Measurements from ENCODE around the gene MALSU1. TPM values are rescaled to one million over a fixed set of nuclear protein-coding genes. Genes with fewer than 3 reads are reported as not detected.

MALSU1 gene
- polyA plus RNA-seq, 1 of the 3 experiments (the other 2 are of a cell fraction) = 102 TPM

DNA sequence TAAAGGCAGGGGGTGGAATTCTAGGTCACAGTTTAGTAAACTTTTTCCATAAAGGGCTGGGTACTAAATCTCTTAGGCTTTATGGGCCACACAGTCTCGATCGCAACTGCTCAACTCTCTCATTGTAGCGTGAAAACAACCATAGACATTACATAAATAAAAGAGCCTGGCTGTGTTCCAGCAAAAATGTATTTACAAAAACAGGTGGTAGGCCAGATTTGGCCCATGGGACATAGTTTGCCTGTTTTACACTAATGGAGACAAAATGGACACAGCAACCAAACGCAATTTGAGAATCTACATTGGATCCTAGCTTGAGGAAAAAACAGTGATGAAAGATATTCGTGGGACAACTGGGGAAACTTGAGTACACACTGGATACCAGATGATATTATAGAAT, 23.2 kb upstream of the MALSU1 start:
- Histone ChIP-seq H3K4me1 (ENCODE audit: control insufficient read depth in 1 of 2, insufficient read depth in 2 of 2, low read depth in 1 of 2, low read length in 1 of 2) (peaks cover 5 to 9% of the 10 kb centered on the region in 2 experiments), H3K9me2 (no peaks in the 10 kb centered on the region), H3K4me2 (no peak overlapping the region), H2AFZ (ENCODE audit: low read depth) (no peak overlapping the region), H3F3A (replicated peaks; ENCODE audit: insufficient read depth) (no peaks in the 10 kb centered on the region), H4K20me1 (ENCODE audit: insufficient read depth) (no peaks in the 10 kb centered on the region), H3K4me3 (ENCODE audit: low read depth in 2 of 2, low read length in 1 of 2) (no peak overlapping the region), H3K9ac (no peak overlapping the region), H3K27me3 (ENCODE audit: insufficient read depth) (no peaks in the 10 kb centered on the region), H3K79me2 (ENCODE audit: insufficient read depth) (no peaks in the 10 kb centered on the region), H3K36me3 (replicated peaks in 1 of 2; ENCODE audit: control insufficient read depth in 1 of 2, insufficient read depth in 2 of 2, low read length in 1 of 2) (no peaks in the 10 kb centered on the region), H3K27ac (ENCODE audit: low read depth in 2 of 2, low read length in 1 of 2) (no peak overlapping the region), H3K9me3 (no peaks in the 10 kb centered on the region)
- CTCF ChIA-PET = interaction anchor here (0.8 to 18.9 kb wide), 29 partner anchors 13 to 271 kb away, joined by 3 to 359 read pairs (median 5); partner anchors contain the start of genes GPNMB, MALSU1 and NUP42
- no peak for TF ChIP-seq TEAD4 (IDR thresholded peaks at IDR 0.05; ENCODE audit: borderline replicate concordance, insufficient read depth)
- no peak for TF ChIP-seq RAD21 (IDR thresholded peaks at IDR 0.05; ENCODE audit: low read length)
- no peak for TF ChIP-seq RFX5 (IDR thresholded peaks at IDR 0.05; ENCODE audit: low read length)
- no peak for TF ChIP-seq GATA2 (CRISPR knock-in tag; IDR thresholded peaks at IDR 0.05)
- TF ChIP-seq TAF1 (IDR thresholded peaks at IDR 0.05; ENCODE audit: borderline replicate concordance, low read depth, low read length) = no peak
- TF ChIP-seq FOSL2 (IDR thresholded peaks at IDR 0.05; ENCODE audit: borderline replicate concordance, low read depth) = no peak
- no peak for TF ChIP-seq RXRA (IDR thresholded peaks at IDR 0.05; ENCODE audit: borderline replicate concordance, low read depth)
- no peak for TF ChIP-seq CHD2 (IDR thresholded peaks at IDR 0.05; ENCODE audit: low read length, partially characterized antibody)
- no peak for TF ChIP-seq EP300 (IDR thresholded peaks at IDR 0.05; ENCODE audit: borderline replicate concordance in 1 of 2, low read depth in 1 of 2, low read length in 1 of 2)
- no peak for TF ChIP-seq MEF2A (IDR thresholded peaks at IDR 0.05; ENCODE audit: borderline replicate concordance, low read depth)
- TF ChIP-seq RCOR1 (IDR thresholded peaks at IDR 0.05; ENCODE audit: low read length) = no peak
- TF ChIP-seq JUND (IDR thresholded peaks at IDR 0.05) = no peak
- no peak for TF ChIP-seq YY1 (IDR thresholded peaks at IDR 0.05; ENCODE audit: low read depth)
- TF ChIP-seq, protein P1, sequence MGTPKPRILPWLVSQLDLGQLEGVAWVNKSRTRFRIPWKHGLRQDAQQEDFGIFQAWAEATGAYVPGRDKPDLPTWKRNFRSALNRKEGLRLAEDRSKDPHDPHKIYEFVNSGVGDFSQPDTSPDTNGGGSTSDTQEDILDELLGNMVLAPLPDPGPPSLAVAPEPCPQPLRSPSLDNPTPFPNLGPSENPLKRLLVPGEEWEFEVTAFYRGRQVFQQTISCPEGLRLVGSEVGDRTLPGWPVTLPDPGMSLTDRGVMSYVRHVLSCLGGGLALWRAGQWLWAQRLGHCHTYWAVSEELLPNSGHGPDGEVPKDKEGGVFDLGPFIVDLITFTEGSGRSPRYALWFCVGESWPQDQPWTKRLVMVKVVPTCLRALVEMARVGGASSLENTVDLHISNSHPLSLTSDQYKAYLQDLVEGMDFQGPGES (IDR thresholded peaks at IDR 0.05; ENCODE audit: low read depth, low read length) = no peak
- TF ChIP-seq, protein P2, sequence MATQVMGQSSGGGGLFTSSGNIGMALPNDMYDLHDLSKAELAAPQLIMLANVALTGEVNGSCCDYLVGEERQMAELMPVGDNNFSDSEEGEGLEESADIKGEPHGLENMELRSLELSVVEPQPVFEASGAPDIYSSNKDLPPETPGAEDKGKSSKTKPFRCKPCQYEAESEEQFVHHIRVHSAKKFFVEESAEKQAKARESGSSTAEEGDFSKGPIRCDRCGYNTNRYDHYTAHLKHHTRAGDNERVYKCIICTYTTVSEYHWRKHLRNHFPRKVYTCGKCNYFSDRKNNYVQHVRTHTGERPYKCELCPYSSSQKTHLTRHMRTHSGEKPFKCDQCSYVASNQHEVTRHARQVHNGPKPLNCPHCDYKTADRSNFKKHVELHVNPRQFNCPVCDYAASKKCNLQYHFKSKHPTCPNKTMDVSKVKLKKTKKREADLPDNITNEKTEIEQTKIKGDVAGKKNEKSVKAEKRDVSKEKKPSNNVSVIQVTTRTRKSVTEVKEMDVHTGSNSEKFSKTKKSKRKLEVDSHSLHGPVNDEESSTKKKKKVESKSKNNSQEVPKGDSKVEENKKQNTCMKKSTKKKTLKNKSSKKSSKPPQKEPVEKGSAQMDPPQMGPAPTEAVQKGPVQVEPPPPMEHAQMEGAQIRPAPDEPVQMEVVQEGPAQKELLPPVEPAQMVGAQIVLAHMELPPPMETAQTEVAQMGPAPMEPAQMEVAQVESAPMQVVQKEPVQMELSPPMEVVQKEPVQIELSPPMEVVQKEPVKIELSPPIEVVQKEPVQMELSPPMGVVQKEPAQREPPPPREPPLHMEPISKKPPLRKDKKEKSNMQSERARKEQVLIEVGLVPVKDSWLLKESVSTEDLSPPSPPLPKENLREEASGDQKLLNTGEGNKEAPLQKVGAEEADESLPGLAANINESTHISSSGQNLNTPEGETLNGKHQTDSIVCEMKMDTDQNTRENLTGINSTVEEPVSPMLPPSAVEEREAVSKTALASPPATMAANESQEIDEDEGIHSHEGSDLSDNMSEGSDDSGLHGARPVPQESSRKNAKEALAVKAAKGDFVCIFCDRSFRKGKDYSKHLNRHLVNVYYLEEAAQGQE (IDR thresholded peaks at IDR 0.05; ENCODE audit: low read depth, low read length) = no peak
- TF ChIP-seq FOXJ3 (CRISPR knock-in tag; IDR thresholded peaks at IDR 0.05) = no peak
- TF ChIP-seq FOXM1 (IDR thresholded peaks at IDR 0.05; ENCODE audit: low read depth) = no peak
- TF ChIP-seq SMC3 (IDR thresholded peaks at IDR 0.05; ENCODE audit: low read depth, low read length) = no peak
- TF ChIP-seq GABPA (IDR thresholded peaks at IDR 0.05; ENCODE audit: low read depth) = no peak
- TF ChIP-seq SIN3A (IDR thresholded peaks at IDR 0.05; ENCODE audit: borderline replicate concordance, low read depth, low read length) = no peak
- no peak for DNase-seq
- POLR2A ChIA-PET = no interaction called here
- WGBS (ENCODE audit: low lambda C conversion rate) = 89% methylated on average over 5 of the region's 5 CpGs
